ENCODE measurements around the gene LIN7C.
A peak's percentile ranks its signal among the peaks of the same experiment; 100 is the strongest.

Gene LIN7C

GRCh38 chr11:27507557-27508322, 1.2 kb upstream of the LIN7C start:
- no peak for DNase-seq

GRCh38 chr11:27505781-27506180, 788 bp downstream of the LIN7C start:
- no peak for DNase-seq

- no peak for DNase-seq
Observed at GRCh38 chr11:27504205-27504604, 2.4 kb downstream of the LIN7C start.

GRCh38 chr11:27501100-27501499, 5.5 kb downstream of the LIN7C start:
- DNase-seq: no peak

- DNase-seq: no peak
Observed at GRCh38 chr11:27497911-27498310, 8.7 kb downstream of the LIN7C start.

GRCh38 chr11:27497284-27497866, 9.2 kb downstream of the LIN7C start:
- DNase-seq: peak in 1 of 2 experiments; percentile 19

- no peak for DNase-seq
Observed at GRCh38 chr11:27496461-27496860, 10.1 kb downstream of the LIN7C start.

- no peak for DNase-seq
Observed at GRCh38 chr11:27495710-27496300, 10.8 kb downstream of the LIN7C start.

- DNase-seq: no peak
Observed at GRCh38 chr11:27489092-27489491, 17.5 kb downstream of the LIN7C start.

GRCh38 chr11:27487706-27488105, 18.9 kb downstream of the LIN7C start:
- DNase-seq: no peak

GRCh38 chr11:27485930-27486773, 20.4 kb downstream of the LIN7C start:
- DNase-seq: peak in 1 of 2 experiments; percentile 61

- DNase-seq: no peak
Observed at GRCh38 chr11:27482793-27483192, 23.8 kb downstream of the LIN7C start.

GRCh38 chr11:27481992-27482391, 24.6 kb downstream of the LIN7C start:
- DNase-seq: no peak

- no peak for DNase-seq
Observed at GRCh38 chr11:27477831-27478230, 28.7 kb downstream of the LIN7C start.

GRCh38 chr11:27477243-27477642, 29.3 kb downstream of the LIN7C start:
- no peak for DNase-seq

GRCh38 chr11:27475622-27476021, 30.9 kb downstream of the LIN7C start:
- DNase-seq: no peak

GRCh38 chr11:27473017-27473406, 33.6 kb downstream of the LIN7C start:
- DNase-seq: no peak

GRCh38 chr11:27472398-27473016, 34.1 kb downstream of the LIN7C start, which contains the start of gene LGR4:
Gene LGR4, minus strand, starts transcription at chr11:27472790. Its CDS starts 488 bp downstream, at chr11:27472302.
- DNase-seq: peak; percentile 74 to 87

- DNase-seq: no peak
Observed at GRCh38 chr11:27471589-27472397, 34.8 kb downstream of the LIN7C start.

GRCh38 chr11:27470826-27471588, 35.6 kb downstream of the LIN7C start:
- no peak for DNase-seq

GRCh38 chr11:27470166-27470565, 36.4 kb downstream of the LIN7C start:
- DNase-seq: no peak
